Coronary artery (tissue), 2 donors: Measurements from ENCODE around the gene VIT.

ENCODE experiments used
- DNase-seq: peaks from one replicate; pipeline ENCODE4 v3.0.0-alpha.2; 2017; ENCODE audit warnings: low spot score
- H3K27ac ChIP-seq, 2 donors: fragments of 200-600 bp; sonication (generic); one replicate each; pipeline ENCODE4 v1.5.1; 2016 to 2019
- H3K4me3 ChIP-seq: fragments of 200-600 bp; sonication (generic); 2 replicates; pipeline ENCODE4 v1.5.1; 2016; ENCODE audit warnings: mild to moderate bottlenecking, moderate library complexity
- TF ChIP-seq, protein P1 (sequence below): fragments of 200-600 bp; sonication (generic); IDR thresholded peaks from one replicate; pipeline ENCODE4 v1.5.1; 2019; ENCODE audit warnings: antibody characterized with exemption

The VIT gene

DNA sequence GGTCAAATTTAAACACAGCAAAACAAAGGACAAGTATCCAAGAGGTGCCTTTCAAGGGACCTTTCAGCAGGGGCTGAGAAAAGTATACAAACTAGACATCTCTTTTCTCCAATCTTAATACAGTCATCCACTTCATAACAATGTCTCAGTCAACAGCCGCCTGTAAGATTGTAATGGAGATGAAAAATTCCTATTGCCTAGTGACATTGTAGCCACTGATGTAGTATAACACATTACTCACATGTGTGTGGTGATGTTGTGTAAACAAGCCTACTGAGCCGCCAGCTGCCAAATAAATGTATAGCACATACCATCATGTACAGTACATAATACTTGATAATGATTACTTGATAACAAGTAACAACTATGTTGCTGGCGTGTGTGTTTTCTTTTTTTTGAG lies 31.0 kb downstream of the VIT start:
- DNase-seq: no peak
- H3K4me3 ChIP-seq: no peak overlapping the region
- TF ChIP-seq, protein P1, sequence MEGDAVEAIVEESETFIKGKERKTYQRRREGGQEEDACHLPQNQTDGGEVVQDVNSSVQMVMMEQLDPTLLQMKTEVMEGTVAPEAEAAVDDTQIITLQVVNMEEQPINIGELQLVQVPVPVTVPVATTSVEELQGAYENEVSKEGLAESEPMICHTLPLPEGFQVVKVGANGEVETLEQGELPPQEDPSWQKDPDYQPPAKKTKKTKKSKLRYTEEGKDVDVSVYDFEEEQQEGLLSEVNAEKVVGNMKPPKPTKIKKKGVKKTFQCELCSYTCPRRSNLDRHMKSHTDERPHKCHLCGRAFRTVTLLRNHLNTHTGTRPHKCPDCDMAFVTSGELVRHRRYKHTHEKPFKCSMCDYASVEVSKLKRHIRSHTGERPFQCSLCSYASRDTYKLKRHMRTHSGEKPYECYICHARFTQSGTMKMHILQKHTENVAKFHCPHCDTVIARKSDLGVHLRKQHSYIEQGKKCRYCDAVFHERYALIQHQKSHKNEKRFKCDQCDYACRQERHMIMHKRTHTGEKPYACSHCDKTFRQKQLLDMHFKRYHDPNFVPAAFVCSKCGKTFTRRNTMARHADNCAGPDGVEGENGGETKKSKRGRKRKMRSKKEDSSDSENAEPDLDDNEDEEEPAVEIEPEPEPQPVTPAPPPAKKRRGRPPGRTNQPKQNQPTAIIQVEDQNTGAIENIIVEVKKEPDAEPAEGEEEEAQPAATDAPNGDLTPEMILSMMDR: no peak
- no peak overlapping the region for H3K27ac ChIP-seq

DNA sequence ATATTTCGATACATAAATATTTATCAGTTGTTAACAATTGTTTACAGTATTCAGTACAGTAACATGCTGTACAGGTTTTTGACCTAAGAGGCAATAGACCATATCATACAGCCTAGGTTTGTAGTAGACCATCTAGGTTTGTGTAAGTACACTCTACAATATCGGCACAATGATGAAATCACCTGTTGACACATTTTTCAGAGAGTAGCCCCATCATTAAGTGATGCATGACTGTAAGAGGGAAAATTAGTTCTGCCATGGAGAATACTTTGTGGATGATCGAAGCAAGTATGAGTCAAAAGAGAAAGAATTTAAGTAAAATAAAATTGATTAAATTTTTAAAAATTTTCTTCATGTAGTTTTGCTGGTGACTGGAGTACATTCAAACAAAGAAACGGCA lies 32.6 kb downstream of the VIT start:
- no peak for DNase-seq
- Histone ChIP-seq H3K4me3 (no peak overlapping the region), H3K27ac (no peak overlapping the region)
- TF ChIP-seq, protein P1: no peak

DNA sequence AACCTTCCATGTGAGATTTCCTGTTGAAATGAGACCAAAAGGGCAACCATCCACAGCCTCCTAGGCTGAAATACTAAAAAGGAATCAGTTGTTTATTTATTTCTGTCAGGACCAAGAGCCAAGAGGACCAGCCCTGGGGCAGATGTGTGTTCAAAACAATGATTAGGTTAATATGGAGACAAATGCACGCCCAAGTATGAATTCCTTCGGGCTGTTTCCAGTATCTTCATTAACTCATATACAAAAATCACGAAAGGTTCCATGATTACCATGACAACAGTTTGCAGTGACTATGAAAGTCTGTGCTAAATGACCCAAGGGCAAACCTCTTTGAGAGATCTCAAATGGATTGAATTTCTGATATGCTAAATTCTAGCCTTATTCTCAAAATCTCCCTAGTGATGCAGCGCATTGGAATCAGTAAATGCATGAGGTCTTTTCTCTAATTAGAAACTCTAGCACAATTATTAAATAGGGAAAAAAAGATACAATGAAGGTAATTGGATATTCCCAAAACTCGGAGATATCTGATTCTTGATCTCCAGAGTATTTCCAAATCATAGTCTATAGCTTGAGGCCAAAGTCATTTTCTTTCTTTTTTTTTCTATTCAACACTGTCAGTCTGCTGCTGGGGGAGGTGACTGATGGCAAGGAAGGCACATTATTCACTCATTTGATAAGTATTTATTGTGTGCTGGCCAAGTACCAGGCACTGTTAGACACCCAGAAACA lies 35.6 kb downstream of the VIT start:
- H3K4me3 ChIP-seq: no peak overlapping the region
- DNase-seq: no peak
- TF ChIP-seq, protein P1: no peak
- H3K27ac ChIP-seq: no peak overlapping the region

DNA sequence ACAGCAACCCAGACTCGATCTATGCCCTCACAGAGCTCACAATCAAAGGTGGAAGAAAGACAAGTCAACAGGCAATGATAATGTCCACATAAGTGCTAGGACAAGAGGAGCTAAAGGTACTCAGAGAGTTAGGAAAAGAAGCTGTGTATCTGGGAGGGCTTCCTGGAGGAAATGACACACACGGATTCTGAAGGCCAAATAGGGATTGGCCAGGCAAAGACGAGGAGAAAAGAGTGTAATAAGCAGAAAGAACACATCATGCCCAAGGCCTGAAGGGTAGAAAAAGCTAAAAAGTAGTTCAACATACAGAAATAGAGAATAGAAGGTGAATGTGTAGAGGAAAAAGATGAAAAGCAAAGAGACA lies 36.1 kb downstream of the VIT start:
- no peak overlapping the region for H3K27ac ChIP-seq
- no peak for DNase-seq
- H3K4me3 ChIP-seq: no peak overlapping the region
- TF ChIP-seq, protein P1: no peak

DNA sequence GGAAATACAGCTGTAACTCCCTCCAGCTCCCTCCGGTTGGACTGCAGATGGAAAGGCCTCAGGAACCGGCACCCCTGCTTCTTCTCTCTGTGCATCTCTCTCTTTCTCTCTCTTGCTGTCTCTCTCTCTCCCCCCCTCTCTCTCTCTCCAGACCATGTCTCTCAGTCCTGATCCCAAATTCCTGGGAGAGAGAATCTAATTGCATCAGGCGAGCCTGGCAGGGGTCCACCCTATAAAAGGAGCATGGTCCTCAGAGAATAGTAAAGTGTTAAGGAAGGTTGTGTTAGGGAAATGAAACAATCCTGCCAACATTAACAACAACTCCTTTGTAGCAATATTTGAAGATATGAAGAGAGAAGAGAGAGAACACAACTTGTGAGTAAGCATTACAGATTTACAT lies 36.7 kb downstream of the VIT start:
- no peak overlapping the region for H3K4me3 ChIP-seq
- TF ChIP-seq, protein P1: no peak
- no peak for DNase-seq
- H3K27ac ChIP-seq: peak overlapping the region in 1 of 2 donors; percentile 28

DNA sequence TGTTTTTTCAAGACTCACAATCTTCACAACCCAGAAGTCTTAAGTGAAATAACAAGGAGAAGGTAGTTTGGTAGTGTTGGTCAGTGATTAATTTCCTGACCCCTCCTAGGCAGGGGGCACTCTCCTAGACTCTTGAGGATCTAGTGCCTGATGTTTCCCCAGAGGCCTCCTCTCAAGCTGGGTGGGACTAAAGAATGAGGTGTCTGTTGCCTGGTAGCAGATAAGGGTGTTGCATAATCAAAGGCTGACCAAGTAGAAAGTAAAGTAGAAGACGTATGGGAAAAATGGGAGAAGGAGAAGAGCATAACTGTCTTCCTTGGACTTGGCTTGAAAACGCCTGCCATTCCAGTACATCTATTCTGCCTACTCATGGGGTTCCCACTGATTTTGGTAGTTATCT lies 37.8 kb downstream of the VIT start:
- no peak overlapping the region for H3K27ac ChIP-seq
- H3K4me3 ChIP-seq: no peak overlapping the region
- TF ChIP-seq, protein P1: no peak
- no peak for DNase-seq

DNA sequence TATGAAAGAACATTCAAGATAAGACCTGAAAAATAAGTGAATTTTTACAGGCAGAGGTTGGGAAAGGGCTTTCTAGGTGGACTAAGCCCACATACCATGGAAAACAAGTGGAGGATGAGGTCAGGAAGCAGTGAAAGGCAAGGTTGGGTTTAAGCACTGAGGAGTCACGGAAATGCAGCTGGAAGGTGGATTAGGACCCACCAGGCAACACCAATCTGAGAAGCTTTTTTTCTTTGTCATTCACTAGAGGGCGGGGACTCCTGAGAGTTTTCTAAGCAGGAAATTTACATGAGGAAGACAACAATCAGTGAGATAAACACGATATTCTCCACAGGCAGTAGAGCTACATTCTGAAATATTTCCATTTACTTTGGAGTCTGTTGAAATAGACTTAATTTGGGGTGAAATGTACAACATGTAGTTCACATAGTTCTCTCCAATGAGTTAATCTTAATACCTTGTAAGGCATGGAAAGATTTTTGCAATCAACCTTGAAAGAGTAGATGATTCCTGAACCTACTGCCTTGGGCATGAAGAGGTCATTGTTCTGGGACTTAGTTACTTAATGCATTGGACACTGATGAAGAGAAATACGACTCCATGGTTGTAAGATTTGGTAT lies 40.7 kb downstream of the VIT start:
- TF ChIP-seq, protein P1: no peak
- no peak overlapping the region for H3K27ac ChIP-seq
- H3K4me3 ChIP-seq: no peak overlapping the region
- no peak for DNase-seq
